ENCODE data around the gene PPP1R37.
A peak's percentile ranks its signal among the peaks of the same experiment; 100 is the strongest.

PPP1R37 gene

GRCh38 chr19:45092747-45093678, at the start of gene PPP1R37:
TSS of gene PPP1R37 (plus strand) at chr19:45093179. CDS start at chr19:45093326, 147 bp downstream.
- peak; percentile 84 to 85 for DNase-seq (ENCODE audit: low read depth in 2 of 2, low spot score in 1 of 2)

- DNase-seq (ENCODE audit: low read depth in 2 of 2, low spot score in 1 of 2), result no peak
Measured at GRCh38 chr19:45045671-45046353, 47.2 kb upstream of the PPP1R37 start.

GRCh38 chr19:45046355-45046754, 46.6 kb upstream of the PPP1R37 start:
- DNase-seq (ENCODE audit: low read depth in 2 of 2, low spot score in 1 of 2), result no peak

- no peak for DNase-seq (ENCODE audit: low read depth in 2 of 2, low spot score in 1 of 2)
Measured at GRCh38 chr19:45047188-45047797, 45.7 kb upstream of the PPP1R37 start.

- DNase-seq (ENCODE audit: low read depth in 2 of 2, low spot score in 1 of 2), result no peak
Measured at GRCh38 chr19:45049073-45049736, 43.8 kb upstream of the PPP1R37 start.

- no peak for DNase-seq (ENCODE audit: low read depth in 2 of 2, low spot score in 1 of 2)
Measured at GRCh38 chr19:45050036-45050435, 42.9 kb upstream of the PPP1R37 start.

GRCh38 chr19:45051929-45052579, 40.9 kb upstream of the PPP1R37 start:
- DNase-seq (ENCODE audit: low read depth in 2 of 2, low spot score in 1 of 2), result no peak

GRCh38 chr19:45056831-45057230, 36.1 kb upstream of the PPP1R37 start:
- no peak for DNase-seq (ENCODE audit: low read depth in 2 of 2, low spot score in 1 of 2)

GRCh38 chr19:45057444-45057843, 35.5 kb upstream of the PPP1R37 start:
- no peak for DNase-seq (ENCODE audit: low read depth in 2 of 2, low spot score in 1 of 2)

GRCh38 chr19:45058622-45059159, 34.3 kb upstream of the PPP1R37 start:
- no peak for DNase-seq (ENCODE audit: low read depth in 2 of 2, low spot score in 1 of 2)

- DNase-seq (ENCODE audit: low read depth in 2 of 2, low spot score in 1 of 2), result peak; percentile 72 to 75
Measured at GRCh38 chr19:45059258-45059965, 33.6 kb upstream of the PPP1R37 start.

- no peak for DNase-seq (ENCODE audit: low read depth in 2 of 2, low spot score in 1 of 2)
Measured at GRCh38 chr19:45061965-45062364, 31.0 kb upstream of the PPP1R37 start.

GRCh38 chr19:45063851-45064801, 28.9 kb upstream of the PPP1R37 start:
- DNase-seq (ENCODE audit: low read depth in 2 of 2, low spot score in 1 of 2), result no peak

- DNase-seq (ENCODE audit: low read depth in 2 of 2, low spot score in 1 of 2), result no peak
Measured at GRCh38 chr19:45066921-45067661, 25.9 kb upstream of the PPP1R37 start.

- DNase-seq (ENCODE audit: low read depth in 2 of 2, low spot score in 1 of 2), result no peak
Measured at GRCh38 chr19:45068041-45068440, 24.9 kb upstream of the PPP1R37 start.

GRCh38 chr19:45069056-45069455, 23.9 kb upstream of the PPP1R37 start:
- DNase-seq (ENCODE audit: low read depth in 2 of 2, low spot score in 1 of 2), result no peak

- no peak for DNase-seq (ENCODE audit: low read depth in 2 of 2, low spot score in 1 of 2)
Measured at GRCh38 chr19:45070214-45070613, 22.8 kb upstream of the PPP1R37 start.
